Measurements from ENCODE around the gene SHISA5. TPM values are rescaled to one million over a fixed set of nuclear protein-coding genes. Genes with fewer than 3 reads are reported as not detected.

The SHISA5 gene
- total and polyA plus RNA-seq, 2 of the 8 experiments (the other 6 are each of a cell fraction or from before 2014, with no cell fraction given), result 196 to 315 TPM

DNA sequence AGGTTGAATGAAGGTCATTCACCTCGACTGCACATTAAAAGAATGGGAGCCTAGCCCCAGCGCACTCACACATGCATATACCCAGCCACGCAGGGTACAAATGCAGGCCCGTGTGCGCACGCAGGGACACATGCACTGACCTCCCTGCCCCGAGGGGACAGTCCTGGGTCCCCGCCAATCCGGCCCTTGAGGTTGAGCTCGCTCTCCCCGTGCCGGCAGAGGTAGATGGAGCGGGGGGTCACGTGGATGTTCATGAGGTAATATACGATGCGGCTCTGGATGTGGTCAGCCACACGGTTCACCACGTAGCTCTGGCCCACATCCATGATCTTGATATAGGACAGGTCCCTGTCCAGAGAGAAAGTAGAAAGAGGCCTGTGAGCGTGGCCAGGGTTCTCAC is 32.1 kb upstream of the SHISA5 start:
- Histone ChIP-seq H4K5ac (ENCODE audit: insufficient read length, low read depth, low read length) (no peak overlapping the region), H3K23ac (ENCODE audit: insufficient read length) (no peak overlapping the region), H3K56ac (replicated peaks; ENCODE audit: insufficient read length, low read depth, low read length) (no peak overlapping the region), H4K91ac (replicated peaks; ENCODE audit: insufficient read length, low read length) (no peak overlapping the region), H3K9ac (replicated peaks in 1 of 4; ENCODE audit: extremely low read depth in 1 of 4, low read depth in 3 of 4, low read length in 3 of 4) (no peak overlapping the region), H3K14ac (ENCODE audit: insufficient read length) (no peak overlapping the region), H2BK120ac (replicated peaks; ENCODE audit: low read depth, low read length) (no peak overlapping the region), H3K4me3 (ENCODE audit: extremely low read depth in 1 of 4, insufficient read depth in 2 of 4, low read depth in 3 of 4, low read length in 4 of 4) (no peak overlapping the region), H3K23me2 (ENCODE audit: low read depth, low read length) (no peaks in the 10 kb centered on the region; the same call in 1 of the 2 replicates), H3K4me1 (replicated peaks in 1 of 4; ENCODE audit: control insufficient read depth in 3 of 4, insufficient read depth in 4 of 4, low read length in 3 of 4) (no peaks in the 10 kb centered on the region), H3K27me3 (replicated peaks in 1 of 4; ENCODE audit: control insufficient read depth in 3 of 4, extremely low read depth in 1 of 4, insufficient read depth in 3 of 4, low read length in 3 of 4) (no peaks in the 10 kb centered on the region), H4K8ac (ENCODE audit: extremely low read depth, insufficient read depth, low read length) (no peak overlapping the region), H3K18ac (ENCODE audit: extremely low read depth, low read length) (no peak overlapping the region), H2BK12ac (ENCODE audit: low read depth, low read length) (no peak overlapping the region), H2BK20ac (ENCODE audit: low read length) (no peak overlapping the region), H2AK5ac (ENCODE audit: low read depth, low read length) (no peak overlapping the region), H3K4me2 (ENCODE audit: insufficient read depth in 1 of 2, low read depth in 2 of 2, low read length in 2 of 2) (no peak overlapping the region), H2BK15ac (ENCODE audit: low read length) (no peak overlapping the region), H3K4ac (replicated peaks; ENCODE audit: insufficient read length, low read depth, low read length) (no peak overlapping the region), H3K36me3 (ENCODE audit: control insufficient read depth in 2 of 4, insufficient read depth in 4 of 4, low read length in 3 of 4) (peaks cover 2 to 35% (median 23%) of the 10 kb centered on the region in 4 experiments; a peak in 7 of 8 replicates), H3K9me3 (ENCODE audit: insufficient read depth in 2 of 2, low read depth in 1 of 2, low read length in 1 of 2) (no peaks in the 10 kb centered on the region), H3K79me1 (ENCODE audit: low read depth, low read length) (no peaks in the 10 kb centered on the region), H4K20me1 (replicated peaks in 1 of 2; ENCODE audit: control insufficient read depth in 1 of 2, insufficient read depth in 2 of 2, low read length in 2 of 2) (peaks cover 0 to 4% of the 10 kb centered on the region in 2 experiments), H2AFZ (ENCODE audit: low read length) (no peak overlapping the region), H2BK5ac (ENCODE audit: low read depth, low read length) (no peak overlapping the region), H3K79me2 (ENCODE audit: control insufficient read depth in 1 of 2, insufficient read depth in 2 of 2, low read length in 2 of 2) (no peaks in the 10 kb centered on the region), H3K27ac (ENCODE audit: low read depth, low read length) (no peak overlapping the region)
- CTCF ChIA-PET (ENCODE audit: partially characterized antibody), result interaction anchor here (0.8 to 4.1 kb wide), 7 partner anchors 13 to 135 kb away, joined by 3 to 21 read pairs (median 4); no protein-coding TSS in a partner anchor
- DNase-seq (ENCODE audit: low read depth in 1 of 2, low spot score in 2 of 2) (no peak), FAIRE-seq (no peak)
- 93% methylated on average over 19 of the region's 19 CpGs; no CpG with 5 or more reads in 1 of the 2 experiments for WGBS, 2 experiments (ENCODE audit: extremely low coverage in 1 of 2, insufficient coverage in 1 of 2, insufficient read length in 1 of 2, insufficient replicate concordance in 2 of 2, low coverage in 1 of 2, low lambda C conversion rate in 2 of 2, missing lambda C conversion rate in 1 of 2)
- POLR2A ChIA-PET (ENCODE audit: partially characterized antibody), result interaction anchor here (0.7 to 1.6 kb wide), 3 partner anchors 9 to 97 kb away, joined by 3 to 5 read pairs (median 3); partner anchors contain the start of gene CCDC51
- TF ChIP-seq ZNF274 (IDR thresholded peaks at IDR 0.05; ENCODE audit: borderline replicate concordance, extremely low read depth, low read length) (no peak), SIN3A (conservative IDR thresholded peaks at IDR 0.05 in 1 of 2, IDR thresholded peaks at IDR 0.05 in 1 of 2; ENCODE audit: low read depth in 1 of 2, low read length in 2 of 2) (no peak), YY1 (IDR thresholded peaks at IDR 0.05; ENCODE audit: low read depth, low read length) (no peak), CBX5 (IDR thresholded peaks at IDR 0.05; ENCODE audit: low read depth, low read length) (no peak), SRF (IDR thresholded peaks at IDR 0.05; ENCODE audit: low read depth, low read length) (no peak), KDM5A (IDR thresholded peaks at IDR 0.05; ENCODE audit: low read length) (no peak), SP1 (IDR thresholded peaks at IDR 0.05; ENCODE audit: low read depth, low read length) (no peak), SP4 (IDR thresholded peaks at IDR 0.05; ENCODE audit: low read length) (no peak), EGR1 (IDR thresholded peaks at IDR 0.05; ENCODE audit: borderline replicate concordance, low read depth, low read length) (no peak), RBBP5 (IDR thresholded peaks at IDR 0.05; ENCODE audit: borderline replicate concordance, low read depth, low read length) (no peak), CBX8 (IDR thresholded peaks at IDR 0.05; ENCODE audit: borderline replicate concordance, low read depth, low read length) (no peak)
- TF ChIP-seq, protein P1, sequence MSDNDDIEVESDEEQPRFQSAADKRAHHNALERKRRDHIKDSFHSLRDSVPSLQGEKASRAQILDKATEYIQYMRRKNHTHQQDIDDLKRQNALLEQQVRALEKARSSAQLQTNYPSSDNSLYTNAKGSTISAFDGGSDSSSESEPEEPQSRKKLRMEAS (IDR thresholded peaks at IDR 0.05), result no peak
- TF ChIP-seq, protein P2, sequence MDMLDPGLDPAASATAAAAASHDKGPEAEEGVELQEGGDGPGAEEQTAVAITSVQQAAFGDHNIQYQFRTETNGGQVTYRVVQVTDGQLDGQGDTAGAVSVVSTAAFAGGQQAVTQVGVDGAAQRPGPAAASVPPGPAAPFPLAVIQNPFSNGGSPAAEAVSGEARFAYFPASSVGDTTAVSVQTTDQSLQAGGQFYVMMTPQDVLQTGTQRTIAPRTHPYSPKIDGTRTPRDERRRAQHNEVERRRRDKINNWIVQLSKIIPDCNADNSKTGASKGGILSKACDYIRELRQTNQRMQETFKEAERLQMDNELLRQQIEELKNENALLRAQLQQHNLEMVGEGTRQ (IDR thresholded peaks at IDR 0.05; ENCODE audit: low read length), result no peak

Data from H1 (cell line).